K562 (cell line): Measurements from ENCODE around the gene ATG7. TPM values are rescaled to one million over a fixed set of nuclear protein-coding genes. Genes with fewer than 3 reads are reported as not detected.

ENCODE experiments used
- ATAC-seq: fragments of 200-7000 bp; cut with Tn5 transposase; 3 replicates; pipeline ENCODE4 v1.9.1; 2020; ENCODE audit warnings: moderate library complexity
- BruUV-seq: library from RNA; stranded (reverse); fragments of 400-500 nt; replicated peaks from 2 replicates; lab custom pipeline; 2021; lab: Mats Ljungman, UMichigan
- CTCF ChIA-PET: fragments of 300-600 bp; formaldehyde crosslinking; extraction: SDS; loops from one replicate; lab custom pipeline; 2021; ENCODE audit warnings: low intra/inter-chr PET ratio; lab: Yijun Ruan, JAX
- POLR2A ChIA-PET: fragments of 300-600, 350-650 bp; sonication (Branson Sonifier 250); formaldehyde crosslinking; extraction: SDS; loops from one replicate; lab custom pipeline; 2021; ENCODE audit warnings: antibody characterized with exemption, inconsistent platforms; lab: Yijun Ruan, JAX
- DNase-seq, 4 experiments: peaks; one replicate each; pipeline versions ENCODE4 v3.0.0 to v3.0.0-alpha.2; 2011 to 2018; ENCODE audit warnings: low spot score in 3 of 4, mixed read lengths in 3 of 4; ENCODE audit errors: extremely low read depth in 1 of 4
- FAIRE-seq: peaks from 2 replicates; lab custom pipeline; 2011; peaks lifted over from hg19 to GRCh38; lab: Jason Lieb, UNC
- H2AFZ ChIP-seq: 2 replicates; pipeline ENCODE4 v1.6.0; 2011; ENCODE audit warnings: low read depth, low read length, control low read depth, inconsistent platforms
- H3K27ac ChIP-seq: fragments of 200-600 bp; 3 replicates; pipeline ENCODE4 v1.8.0; 2011; ENCODE audit warnings: low read depth, mild to moderate bottlenecking, control low read depth, inconsistent platforms, low read length, moderate library complexity, mixed read lengths; ENCODE audit errors: extremely low read depth
- H3K27me3 ChIP-seq, 2 experiments: fragments of 300-600 bp in 1 of 2; 2 replicates in 1 of 2; 3 replicates in 1 of 2; pipeline versions ENCODE4 v1.6.0 to v1.8.0; 2011; ENCODE audit warnings: inconsistent platforms in 2 of 2, low read length in 2 of 2, mild to moderate bottlenecking in 1 of 2, mixed read lengths in 1 of 2, moderate library complexity in 1 of 2; ENCODE audit not compliant: control insufficient read depth in 2 of 2, insufficient read depth in 2 of 2
- H3K36me3 ChIP-seq: fragments of 300-600 bp; 3 replicates; pipeline ENCODE4 v1.8.0; 2011; ENCODE audit warnings: mild to moderate bottlenecking, low read length, inconsistent platforms; ENCODE audit not compliant: control insufficient read depth, insufficient read depth
- H3K4me1 ChIP-seq, 2 experiments: fragments of 200-600 bp in 1 of 2; replicated peaks in 1 of 2; 2 replicates in 1 of 2; 3 replicates in 1 of 2; pipeline versions ENCODE4 v1.5.1 to v1.8.0; 2011; ENCODE audit warnings: inconsistent platforms in 2 of 2, low read length in 2 of 2, mild to moderate bottlenecking in 1 of 2, mixed read lengths in 1 of 2, moderate library complexity in 1 of 2; ENCODE audit not compliant: control insufficient read depth in 2 of 2, insufficient read depth in 2 of 2
- H3K4me2 ChIP-seq: 2 replicates; pipeline ENCODE4 v1.6.1; 2011; ENCODE audit warnings: low read length, control low read depth, inconsistent platforms, mixed read lengths; ENCODE audit not compliant: insufficient read depth
- H3K4me3 ChIP-seq: fragments of 200-600 bp; sonication (generic), shearing (Covaris generic); 2 replicates; pipeline ENCODE4 v1.5.1; 2016; ENCODE audit warnings: control low read depth, inconsistent platforms
- H3K79me2 ChIP-seq: fragments of 200-600 bp; 3 replicates; pipeline ENCODE4 v1.8.0; 2011; ENCODE audit warnings: low read length, inconsistent platforms; ENCODE audit not compliant: control insufficient read depth, insufficient read depth
- H3K9ac ChIP-seq, 2 experiments: 2 replicates each; pipeline versions ENCODE4 v1.6.0 to v1.6.1; 2011; ENCODE audit warnings: low read depth in 2 of 2, low read length in 2 of 2, control low read depth in 1 of 2, inconsistent platforms in 1 of 2, mild to moderate bottlenecking in 1 of 2, mixed read lengths in 1 of 2; ENCODE audit not compliant: insufficient read depth in 1 of 2
- H3K9me1 ChIP-seq: one replicate; pipeline ENCODE4 v1.6.0; 2011; ENCODE audit warnings: inconsistent platforms, mild to moderate bottlenecking, low read length, moderate library complexity; ENCODE audit not compliant: control insufficient read depth, insufficient read depth
- H3K9me3 ChIP-seq: replicated peaks from 2 replicates; pipeline ENCODE4 v1.5.1; 2011; ENCODE audit warnings: low read depth, low read length, inconsistent platforms; ENCODE audit not compliant: control insufficient read depth, insufficient read depth
- H4K20me1 ChIP-seq: replicated peaks from 2 replicates; pipeline ENCODE4 v1.6.1; 2011; ENCODE audit warnings: low read length, inconsistent platforms, mixed read lengths; ENCODE audit not compliant: control insufficient read depth, insufficient read depth
- ATF7 ChIP-seq: fragments of 450-650 bp; IDR thresholded peaks from 2 replicates; pipeline ENCODE4 v1.7.1; 2014; ENCODE audit warnings: mild to moderate bottlenecking, moderate library complexity
- CHD1 ChIP-seq: fragments of 200-600 bp; sonication (generic); IDR thresholded peaks from one replicate; pipeline ENCODE4 v1.6.1; 2012; ENCODE audit warnings: mild to moderate bottlenecking, moderate library complexity, low read length, inconsistent platforms
- MEIS2 ChIP-seq: fragments of 450-650 bp; IDR thresholded peaks from 2 replicates; pipeline ENCODE4 v1.6.1; 2014; ENCODE audit warnings: mild to moderate bottlenecking; ENCODE audit not compliant: partially characterized antibody
- PHF8 ChIP-seq: fragments of 200-600 bp; sonication (generic); IDR thresholded peaks from 2 replicates; pipeline ENCODE4 v1.6.1; 2012; ENCODE audit warnings: mixed run types, mild to moderate bottlenecking, inconsistent platforms, low read length, moderate library complexity, borderline replicate concordance
- SAFB ChIP-seq: fragments of 200-400 bp; formaldehyde crosslinking; IDR thresholded peaks from 2 replicates; pipeline ENCODE4 v1.6.1; 2017; ENCODE audit warnings: low read depth, low read length, borderline replicate concordance
- ZBTB17 ChIP-seq: fragments of 450-650 bp; formaldehyde crosslinking; IDR thresholded peaks from 2 replicates; pipeline ENCODE4 v1.4.0; 2020; ENCODE audit warnings: mild to moderate bottlenecking
- WGBS: fragments of 100-300 bp; shearing (Covaris generic); methylation state at CpG from one replicate; pipeline ENCODE4 v1.1.6; 2016; ENCODE audit warnings: low coverage, mixed read lengths; ENCODE audit not compliant: insufficient coverage; ENCODE audit errors: missing lambda C conversion rate; 5-methylcytosine and 5-hydroxymethylcytosine counted together
- in situ Hi-C: fragments of 300-500 bp; cut with MboI; formaldehyde crosslinking; loops from 4 replicates; pipeline ENCODE4 v1.15.0; 2018; ENCODE audit warnings: inconsistent platforms, mixed read lengths
- intact Hi-C: fragments of 100-400 bp; cut with micrococcal nuclease; formaldehyde crosslinking; loops from 2 replicates; pipeline ENCODE4 v1.14.2; 2022
- polyA plus RNA-seq, 8 experiments: library from polyadenylated mRNA; depleted of rRNA in 4 of 8; stranded (reverse) in 5 of 8; unstranded in 3 of 8; fragments of >200 nt; fragmentation: Nextera tagmentation in 2 of 8; fragmentation: Illumina TruSeq in 1 of 8; extraction: Ambion mirVana in 2 of 8; extraction: Trizol in 1 of 8; gene quantifications; 2 replicates each; pipeline versions ENCODE4 v1.2.1 to v1.2.3, GENCODE V29; 2011 to 2014; ENCODE audit warnings: inconsistent platforms in 1 of 8, missing spikeins in 1 of 8
- total RNA-seq, 7 experiments: library from RNA; depleted of rRNA in 6 of 7; stranded (reverse); fragments of >200 nt in 6 of 7; fragmentation: Illumina TruSeq in 2 of 7; extraction: Trizol in 2 of 7; gene quantifications; 2 replicates each; pipeline versions ENCODE4 v1.2.1 to v1.2.3, GENCODE V29; 2011 to 2021; ENCODE audit warnings: low replicate concordance in 1 of 7

Gene ATG7
- total and polyA plus RNA-seq, 9 of the 15 experiments (the other 6 are each of a cell fraction or from before 2014, with no cell fraction given), result 18.3 to 45.3 (median 33.6) TPM

DNA sequence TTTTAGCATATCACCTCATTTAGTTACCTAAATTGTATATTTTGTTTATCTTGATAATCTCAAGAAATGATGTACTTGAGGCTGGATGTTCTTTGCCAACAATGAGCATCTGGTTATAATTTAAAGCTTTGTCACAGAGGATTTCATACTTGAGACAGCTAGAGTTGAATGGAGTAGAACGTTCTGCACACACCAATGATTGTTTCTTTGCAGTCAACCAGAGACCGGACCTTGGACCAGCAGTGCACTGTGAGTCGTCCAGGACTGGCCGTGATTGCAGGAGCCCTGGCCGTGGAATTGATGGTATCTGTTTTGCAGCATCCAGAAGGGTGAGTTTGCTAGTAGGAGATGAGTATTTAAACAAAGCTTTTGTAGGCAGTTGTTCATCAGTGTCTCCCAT is 90.4 kb downstream of the ATG7 start:
- ChIA-PET CTCF (no interaction called here), POLR2A (no interaction called here)
- peaks cover 74% of the 10 kb centered on the region for H3K36me3 ChIP-seq
- DNase-seq (no peak), FAIRE-seq (no peak), ATAC-seq (no peak)
- H3K27me3 ChIP-seq, result no peaks in the 10 kb centered on the region
- in situ Hi-C loops, result no loop called here
- no peak overlapping the region for H2AFZ ChIP-seq
- H3K9ac ChIP-seq, result no peak overlapping the region
- intact Hi-C loops, result no loop called here
- H3K79me2 ChIP-seq, result no peaks in the 10 kb centered on the region
- H3K9me1 ChIP-seq, result no peaks in the 10 kb centered on the region
- WGBS, result 63% methylated on average over 5 of the region's 5 CpGs
- H4K20me1 ChIP-seq, result no peaks in the 10 kb centered on the region
- H3K4me3 ChIP-seq, result no peak overlapping the region
- no peaks in the 10 kb centered on the region for H3K9me3 ChIP-seq
- BruUV-seq, result no TSS peak
- TF ChIP-seq SAFB, result no peak
- no peak for TF ChIP-seq ATF7
- no peak for TF ChIP-seq PHF8
- no peak for TF ChIP-seq ZBTB17 (CRISPR knock-in tag)
- no peaks in the 10 kb centered on the region for H3K4me1 ChIP-seq
- no peak overlapping the region for H3K27ac ChIP-seq
- H3K4me2 ChIP-seq, result no peak overlapping the region

DNA sequence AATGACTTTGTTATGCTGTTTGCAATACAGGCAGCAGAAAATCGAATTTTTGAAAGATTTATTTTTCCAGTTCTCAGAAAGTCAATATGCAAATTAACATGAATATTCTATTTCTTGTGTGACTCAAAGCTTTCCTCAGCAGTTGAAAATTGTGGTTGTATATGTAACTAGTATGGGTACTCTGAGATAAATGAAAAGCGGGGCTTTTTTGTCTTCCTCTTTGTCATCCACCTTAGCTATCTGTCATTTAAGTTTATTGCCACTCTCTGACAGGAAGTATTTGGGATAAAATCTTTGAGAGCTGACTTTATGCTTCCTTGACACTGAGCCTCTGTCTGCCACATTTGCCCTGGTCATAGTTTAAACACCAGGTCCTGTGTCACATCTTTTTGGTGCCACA is 91.5 kb downstream of the ATG7 start:
- Histone ChIP-seq H2AFZ (no peak overlapping the region), H3K4me1 (no peaks in the 10 kb centered on the region), H4K20me1 (no peaks in the 10 kb centered on the region), H3K36me3 (peaks cover 70% of the 10 kb centered on the region), H3K9me3 (no peaks in the 10 kb centered on the region), H3K79me2 (no peaks in the 10 kb centered on the region), H3K4me3 (no peak overlapping the region), H3K9me1 (no peaks in the 10 kb centered on the region), H3K9ac (no peak overlapping the region), H3K27me3 (no peaks in the 10 kb centered on the region), H3K27ac (no peak overlapping the region), H3K4me2 (no peak overlapping the region)
- no peak for TF ChIP-seq CHD1
- peak; percentile 35 for TF ChIP-seq MEIS2
- BruUV-seq, result no TSS peak
- ChIA-PET POLR2A (interaction anchor here (0.7 to 0.8 kb wide), 2 partner anchors 9 to 299 kb away, joined by 3 read pairs; no protein-coding TSS in a partner anchor), CTCF (no interaction called here)
- FAIRE-seq (no peak), ATAC-seq (no peak), DNase-seq (no peak)
- intact Hi-C loops (no loop called here), in situ Hi-C loops (no loop called here)
- 26% methylated on average over 2 of the region's 2 CpGs for WGBS
